HepG2 (cell line): ENCODE measurements around the gene SLC35G2.

Experiments used
- AKAP8 ChIP-seq: sonication (generic); formaldehyde crosslinking; IDR thresholded peaks from 2 replicates; pipeline ENCODE4 v1.5.1; 2020; ENCODE audit warnings: mild to moderate bottlenecking, missing genetic modification reagents
- FOXP4 ChIP-seq: sonication (generic); formaldehyde crosslinking; IDR thresholded peaks from 2 replicates; pipeline ENCODE4 v1.4.0; 2020; ENCODE audit warnings: missing genetic modification reagents
- HDAC6 ChIP-seq: fragments of 200-600 bp; sonication (generic); IDR thresholded peaks from 2 replicates; pipeline ENCODE4 v1.7.0; 2017; ENCODE audit warnings: mild to moderate bottlenecking, antibody characterized with exemption, low read length, low read depth
- MAX ChIP-seq: IDR thresholded peaks from 2 replicates; pipeline ENCODE4 v1.6.1; 2012; ENCODE audit warnings: inconsistent platforms
- RXRA ChIP-seq: sonication (generic); formaldehyde crosslinking; IDR thresholded peaks from 2 replicates; pipeline ENCODE4 v1.5.1; 2020; ENCODE audit warnings: missing genetic modification reagents
- TARDBP ChIP-seq: sonication (generic); formaldehyde crosslinking; IDR thresholded peaks from 2 replicates; pipeline ENCODE4 v1.8.0; 2022; ENCODE audit warnings: mild to moderate bottlenecking, missing genetic modification reagents
- TMF1 ChIP-seq: sonication (generic); formaldehyde crosslinking; IDR thresholded peaks from 2 replicates; pipeline ENCODE4 v1.8.1; 2022; ENCODE audit warnings: low read depth, missing genetic modification reagents
- ZNF513 ChIP-seq: sonication (generic); formaldehyde crosslinking; conservative IDR thresholded peaks from 2 replicates; pipeline ENCODE4 v1.5.0; 2020; ENCODE audit warnings: missing genetic modification reagents

GRCh38 chr3:136883967-136884720, 65.2 kb downstream of the SLC35G2 start:
- no peak for TF ChIP-seq MAX
- TF ChIP-seq FOXP4 (CRISPR knock-in tag) = no peak
- no peak for TF ChIP-seq HDAC6
- TF ChIP-seq TARDBP (CRISPR knock-in tag) = no peak
- TF ChIP-seq TMF1 = no peak
- TF ChIP-seq ZNF513 (CRISPR knock-in tag) = no peak
- no peak for TF ChIP-seq RXRA
- TF ChIP-seq AKAP8 (CRISPR knock-in tag) = no peak
